Measurements from ENCODE around the gene HRK. TPM values are rescaled to one million over a fixed set of nuclear protein-coding genes. Genes with fewer than 3 reads are reported as not detected.

The HRK gene
- total RNA-seq, 1 experiment from 2014 or later: 0.33 TPM

DNA sequence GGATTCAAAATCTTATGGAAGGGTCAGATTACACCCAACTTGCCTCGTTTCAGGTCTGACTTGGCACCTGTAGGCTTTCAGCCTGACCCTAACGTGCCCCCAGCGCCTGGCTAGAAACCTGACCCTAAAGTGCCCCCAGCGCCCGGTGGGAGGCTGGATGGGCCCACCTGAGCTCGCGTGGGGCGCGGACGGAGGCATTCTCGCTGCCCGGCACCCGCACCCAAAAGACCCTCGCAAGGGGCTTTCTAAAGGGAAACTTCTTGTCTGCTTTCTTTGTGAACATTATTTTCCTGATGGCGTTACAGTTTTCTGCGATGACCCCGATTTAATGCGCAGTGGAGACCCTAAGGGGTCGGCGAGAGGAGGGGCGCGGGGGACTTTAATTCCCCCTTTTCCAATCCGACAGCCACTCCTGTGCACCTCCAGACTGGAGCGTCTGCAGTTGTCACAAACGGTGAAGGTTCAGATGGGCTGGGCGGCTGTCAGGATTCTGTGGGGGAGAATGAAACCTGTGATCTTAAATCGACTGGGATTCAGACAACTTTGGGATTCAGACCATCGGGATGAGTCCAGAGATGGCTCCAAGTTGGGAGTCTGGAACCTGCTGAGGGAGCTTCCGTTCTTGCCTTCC lies 751 bp upstream of the HRK start:
- Histone ChIP-seq H3K9me3 (ENCODE audit: low read length) (no peaks in the 10 kb centered on the region), H3K4me3 (ENCODE audit: low read length) (peak overlapping the region; percentile 72), H3K27me3 (ENCODE audit: low read length) (peaks cover 27% of the 10 kb centered on the region), H4K20me1 (ENCODE audit: low read length) (no peaks in the 10 kb centered on the region), H3F3A (ENCODE audit: low read length, unreplicated experiment) (no peaks in the 10 kb centered on the region), H3K79me2 (ENCODE audit: low read length) (no peaks in the 10 kb centered on the region), H3K27ac (ENCODE audit: low read length) (no peak overlapping the region), H2AFZ (ENCODE audit: low read length) (peak overlapping the region; percentile 65; the same call in 1 of the 2 replicates), H3K4me2 (ENCODE audit: low read length) (peak overlapping the region; percentile 81), H3K4me1 (ENCODE audit: insufficient read depth, low read length) (peaks cover 30% of the 10 kb centered on the region), H3K36me3 (ENCODE audit: low read depth, low read length) (no peaks in the 10 kb centered on the region), H3K9me2 (replicated peaks; ENCODE audit: low read length) (no peaks in the 10 kb centered on the region), H3K9ac (ENCODE audit: low read length) (no peak overlapping the region)
- POLR2A ChIA-PET (ENCODE audit: unreplicated experiment): interaction anchor here (0.5 to 0.6 kb wide), 2 partner anchors 51 to 605 kb away, joined by 3 read pairs; partner anchors contain the start of gene MED13L
- no peak for TF ChIP-seq EZH2phosphoT487 (IDR thresholded peaks at IDR 0.05; ENCODE audit: borderline replicate concordance, low read length)
- TF ChIP-seq, protein P1, sequence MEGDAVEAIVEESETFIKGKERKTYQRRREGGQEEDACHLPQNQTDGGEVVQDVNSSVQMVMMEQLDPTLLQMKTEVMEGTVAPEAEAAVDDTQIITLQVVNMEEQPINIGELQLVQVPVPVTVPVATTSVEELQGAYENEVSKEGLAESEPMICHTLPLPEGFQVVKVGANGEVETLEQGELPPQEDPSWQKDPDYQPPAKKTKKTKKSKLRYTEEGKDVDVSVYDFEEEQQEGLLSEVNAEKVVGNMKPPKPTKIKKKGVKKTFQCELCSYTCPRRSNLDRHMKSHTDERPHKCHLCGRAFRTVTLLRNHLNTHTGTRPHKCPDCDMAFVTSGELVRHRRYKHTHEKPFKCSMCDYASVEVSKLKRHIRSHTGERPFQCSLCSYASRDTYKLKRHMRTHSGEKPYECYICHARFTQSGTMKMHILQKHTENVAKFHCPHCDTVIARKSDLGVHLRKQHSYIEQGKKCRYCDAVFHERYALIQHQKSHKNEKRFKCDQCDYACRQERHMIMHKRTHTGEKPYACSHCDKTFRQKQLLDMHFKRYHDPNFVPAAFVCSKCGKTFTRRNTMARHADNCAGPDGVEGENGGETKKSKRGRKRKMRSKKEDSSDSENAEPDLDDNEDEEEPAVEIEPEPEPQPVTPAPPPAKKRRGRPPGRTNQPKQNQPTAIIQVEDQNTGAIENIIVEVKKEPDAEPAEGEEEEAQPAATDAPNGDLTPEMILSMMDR (conservative IDR thresholded peaks at IDR 0.05; ENCODE audit: low read depth, low read length): no peak
- no peak for TF ChIP-seq EZH2 (IDR thresholded peaks at IDR 0.05; ENCODE audit: low read length, unreplicated experiment)
- CTCF ChIA-PET: interaction anchor here (0.6 to 1.6 kb wide), 8 partner anchors 74 to 607 kb away, joined by 4 to 24 read pairs (median 8); no protein-coding TSS in a partner anchor
- BruUV-seq (replicated peaks): no TSS peak
- intact Hi-C loops (cut with micrococcal nuclease): loop anchor here (1.0 kb wide), 3 partner anchors 73 to 179 kb away; partner anchors contain the start of genes RNFT2 and SPRING1
- no peak for ATAC-seq
- DNase-seq: no peak

DNA sequence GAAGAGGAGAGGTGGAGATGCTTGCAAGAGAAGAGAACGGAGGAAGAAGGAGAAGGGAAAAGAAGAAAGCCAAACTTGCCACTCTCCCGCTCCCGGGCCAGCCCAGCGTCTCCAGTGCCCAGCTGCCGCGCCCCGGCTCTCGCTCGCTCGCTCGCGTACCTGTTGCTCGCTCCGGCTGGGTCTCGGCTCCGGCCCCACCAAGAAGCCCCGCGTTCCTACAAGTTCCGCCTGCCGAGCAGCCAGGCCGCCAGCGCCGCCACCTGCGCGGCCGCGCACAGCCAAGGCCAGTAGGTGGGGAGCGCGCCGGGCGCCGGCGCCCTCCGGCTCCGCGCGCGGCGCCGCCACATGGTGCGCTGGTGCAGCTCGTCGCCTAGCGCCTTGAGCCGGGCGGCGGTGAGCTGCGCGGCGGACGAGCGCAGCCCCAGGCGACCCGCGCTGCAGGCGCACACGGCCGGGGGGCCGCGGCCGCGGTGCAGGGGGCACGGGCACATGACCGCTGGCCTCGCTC lies 370 bp downstream of the HRK start:
- DNase-seq (peak; percentile 72), ATAC-seq (peak; percentile 83)
- ChIA-PET CTCF (interaction anchor here (1.2 kb wide), 1 partner anchor 172 kb away, joined by 4 read pairs; no protein-coding TSS in a partner anchor), POLR2A (ENCODE audit: unreplicated experiment) (interaction anchor here (0.5 kb wide), 1 partner anchor 154 kb away, joined by 3 read pairs; no protein-coding TSS in a partner anchor)
- Histone ChIP-seq H4K20me1 (ENCODE audit: low read length) (no peaks in the 10 kb centered on the region), H3K79me2 (ENCODE audit: low read length) (no peaks in the 10 kb centered on the region), H3K36me3 (ENCODE audit: low read depth, low read length) (no peaks in the 10 kb centered on the region), H2AFZ (ENCODE audit: low read length) (peak overlapping the region; percentile 74), H3K9ac (ENCODE audit: low read length) (no peak overlapping the region), H3K4me3 (ENCODE audit: low read length) (peak overlapping the region; percentile 72), H3K9me3 (ENCODE audit: low read length) (no peaks in the 10 kb centered on the region), H3F3A (ENCODE audit: low read length, unreplicated experiment) (no peaks in the 10 kb centered on the region), H3K27ac (ENCODE audit: low read length) (no peak overlapping the region), H3K9me2 (replicated peaks; ENCODE audit: low read length) (no peaks in the 10 kb centered on the region), H3K4me2 (ENCODE audit: low read length) (peak overlapping the region; percentile 91), H3K27me3 (ENCODE audit: low read length) (peaks cover 27% of the 10 kb centered on the region), H3K4me1 (ENCODE audit: insufficient read depth, low read length) (peaks cover 30% of the 10 kb centered on the region)
- no TSS peak for BruUV-seq (replicated peaks)
- intact Hi-C loops (cut with micrococcal nuclease): loop anchor here (1.0 kb wide), 1 partner anchor 74 kb away; no protein-coding TSS in a partner anchor
- TF ChIP-seq, protein P1 (conservative IDR thresholded peaks at IDR 0.05; ENCODE audit: low read depth, low read length): no peak; the same call in 1 of the 2 replicates
- no peak for TF ChIP-seq EZH2phosphoT487 (IDR thresholded peaks at IDR 0.05; ENCODE audit: borderline replicate concordance, low read length)
- TF ChIP-seq EZH2 (IDR thresholded peaks at IDR 0.05; ENCODE audit: low read length, unreplicated experiment): no peak

Measured in PC-3 (cell line).